IMR-90 (cell line): Measurements from ENCODE around the gene KCNJ6. TPM values are rescaled to one million over a fixed set of nuclear protein-coding genes. Genes with fewer than 3 reads are reported as not detected.

Experiments
- ATAC-seq: fragments of 200-7000 bp; cut with Tn5 transposase; 2 replicates; pipeline ENCODE4 v1.9.1; 2020; ENCODE audit warnings: low read depth, mild to moderate bottlenecking, moderate library complexity
- BruUV-seq: library from RNA; stranded (reverse); fragments of 400-500 nt; replicated peaks from 2 replicates; lab custom pipeline; 2021; lab: Mats Ljungman, UMichigan
- CTCF ChIA-PET: fragments of 300-600 bp; formaldehyde crosslinking; extraction: SDS; loops from one replicate; lab custom pipeline; 2021; ENCODE audit warnings: antibody characterized with exemption; lab: Yijun Ruan, JAX
- POLR2A ChIA-PET: fragments of 300-600 bp; sonication (Branson Sonifier 250); formaldehyde crosslinking; loops from one replicate; lab custom pipeline; 2022; ENCODE audit warnings: antibody characterized with exemption; ENCODE audit not compliant: unreplicated experiment; lab: Charles Lee
- DNase-seq: peaks from one replicate; pipeline ENCODE4 v3.0.0; 2013
- H2AFZ ChIP-seq: replicated peaks from 2 replicates; pipeline ENCODE3; 2013; ENCODE audit warnings: low read length, mild to moderate bottlenecking; ENCODE audit not compliant: poor library complexity
- H2AK5ac ChIP-seq: 2 replicates; pipeline ENCODE4 v1.6.1; 2013; ENCODE audit warnings: low read depth, low read length, inconsistent platforms
- H2AK9ac ChIP-seq: replicated peaks from 2 replicates; pipeline ENCODE3; 2013; ENCODE audit warnings: mild to moderate bottlenecking, low read depth, low read length, moderate library complexity; ENCODE audit not compliant: poor library complexity
- H2BK120ac ChIP-seq: 2 replicates; pipeline ENCODE4 v1.6.1; 2013; ENCODE audit warnings: low read depth, low read length, inconsistent platforms
- H2BK15ac ChIP-seq: 3 replicates; pipeline ENCODE4 v1.6.1; 2013; ENCODE audit warnings: low read depth, low read length, inconsistent platforms
- H2BK20ac ChIP-seq: 2 replicates; pipeline ENCODE4 v1.6.1; 2013; ENCODE audit warnings: low read depth, mild to moderate bottlenecking, inconsistent platforms, low read length, moderate library complexity
- H2BK5ac ChIP-seq: 2 replicates; pipeline ENCODE4 v1.6.1; 2013; ENCODE audit warnings: mild to moderate bottlenecking, low read depth, low read length, inconsistent platforms; ENCODE audit not compliant: poor library complexity, severe bottlenecking
- H3K14ac ChIP-seq: replicated peaks from 2 replicates; pipeline ENCODE4 v1.6.1; 2013; ENCODE audit warnings: low read depth, low read length, inconsistent platforms
- H3K18ac ChIP-seq: 2 replicates; pipeline ENCODE4 v1.6.1; 2013; ENCODE audit warnings: low read depth, low read length, control low read depth
- H3K23ac ChIP-seq: 2 replicates; pipeline ENCODE4 v1.6.1; 2013; ENCODE audit warnings: low read depth, low read length, inconsistent platforms
- H3K27ac ChIP-seq: 2 replicates; pipeline ENCODE4 v1.5.1; 2013; ENCODE audit warnings: mild to moderate bottlenecking, control low read depth, low read length; ENCODE audit not compliant: insufficient read depth
- H3K27me3 ChIP-seq: 2 replicates; pipeline ENCODE4 v1.6.1; 2013; ENCODE audit warnings: low read length; ENCODE audit not compliant: control insufficient read depth, insufficient read depth
- H3K36me3 ChIP-seq: 2 replicates; pipeline ENCODE4 v1.6.1; 2013; ENCODE audit warnings: low read length, mixed read lengths; ENCODE audit not compliant: control insufficient read depth, insufficient read depth
- H3K4ac ChIP-seq: 2 replicates; pipeline ENCODE4 v1.6.1; 2013; ENCODE audit warnings: low read depth, low read length, inconsistent platforms
- H3K4me1 ChIP-seq: 2 replicates; pipeline ENCODE4 v1.6.1; 2013; ENCODE audit warnings: low read length, mixed read lengths; ENCODE audit not compliant: control insufficient read depth, insufficient read depth
- H3K4me2 ChIP-seq: 2 replicates; pipeline ENCODE4 v1.6.1; 2013; ENCODE audit warnings: low read depth, mild to moderate bottlenecking, control low read depth, low read length, moderate library complexity
- H3K4me3 ChIP-seq: 2 replicates; pipeline ENCODE4 v1.5.1; 2013; ENCODE audit warnings: low read depth, mild to moderate bottlenecking, control low read depth, low read length, moderate library complexity; ENCODE audit not compliant: insufficient read depth
- H3K56ac ChIP-seq: 2 replicates; pipeline ENCODE4 v1.6.1; 2013; ENCODE audit warnings: low read length, inconsistent platforms; ENCODE audit not compliant: insufficient read depth; ENCODE audit errors: extremely low read depth
- H3K79me1 ChIP-seq, 2 experiments: 2 replicates each; pipeline ENCODE4 v1.6.1; 2013; ENCODE audit warnings: low read length in 2 of 2, inconsistent platforms in 1 of 2, low read depth in 1 of 2
- H3K9ac ChIP-seq: 2 replicates; pipeline ENCODE4 v1.6.1; 2013; ENCODE audit warnings: low read depth, low read length, control low read depth
- H3K9me1 ChIP-seq: 2 replicates; pipeline ENCODE4 v1.6.1; 2013; ENCODE audit warnings: low read length, inconsistent platforms; ENCODE audit not compliant: insufficient read depth
- H3K9me3 ChIP-seq: 2 replicates; pipeline ENCODE4 v1.6.1; 2013; ENCODE audit warnings: low read length; ENCODE audit not compliant: control insufficient read depth, insufficient read depth
- H4K20me1 ChIP-seq: 2 replicates; pipeline ENCODE4 v1.6.1; 2013; ENCODE audit warnings: low read length, inconsistent platforms; ENCODE audit not compliant: insufficient read depth
- H4K5ac ChIP-seq: 2 replicates; pipeline ENCODE4 v1.6.1; 2013; ENCODE audit warnings: mild to moderate bottlenecking, low read depth, low read length, control low read depth
- H4K8ac ChIP-seq, 2 experiments: 2 replicates each; pipeline ENCODE4 v1.6.1; 2013; ENCODE audit warnings: low read depth in 2 of 2, low read length in 2 of 2, control low read depth in 1 of 2, inconsistent platforms in 1 of 2
- H4K91ac ChIP-seq: 2 replicates; pipeline ENCODE4 v1.6.1; 2013; ENCODE audit warnings: low read depth, low read length, inconsistent platforms; ENCODE audit not compliant: insufficient read depth
- CEBPB ChIP-seq: IDR thresholded peaks from 2 replicates; pipeline ENCODE4 v1.6.1; 2012; ENCODE audit warnings: low read depth, low read length, improper control_type of control experiment
- FOS ChIP-seq: fragments of 150-350 bp; IDR thresholded peaks from 2 replicates; pipeline ENCODE4 v1.6.1; 2016; ENCODE audit warnings: low read depth, low read length
- MAZ ChIP-seq: IDR thresholded peaks from 2 replicates; pipeline ENCODE4 v1.6.1; 2012; ENCODE audit warnings: low read depth, mild to moderate bottlenecking, low read length, improper control_type of control experiment, moderate library complexity, borderline replicate concordance
- NFE2L2 ChIP-seq: fragments of 150-350 bp; IDR thresholded peaks from 2 replicates; pipeline ENCODE4 v1.6.1; 2016; ENCODE audit warnings: low read depth, mild to moderate bottlenecking, low read length
- RAD21 ChIP-seq: IDR thresholded peaks from 2 replicates; pipeline ENCODE4 v1.6.1; 2012; ENCODE audit warnings: low read length, improper control_type of control experiment
- RCOR1 ChIP-seq: IDR thresholded peaks from 2 replicates; pipeline ENCODE4 v1.6.1; 2012; ENCODE audit warnings: mild to moderate bottlenecking, low read length, improper control_type of control experiment; ENCODE audit not compliant: insufficient replicate concordance
- USF2 ChIP-seq: fragments of 150-350 bp; IDR thresholded peaks from 2 replicates; pipeline ENCODE4 v1.6.1; 2017; ENCODE audit warnings: mild to moderate bottlenecking, antibody characterized with exemption, low read length, low read depth
- whole genome bisulfite sequencing, 2 experiments: methylation state at CpG; one replicate each; pipeline versions ENCODE4 v1.1.5 to v1.1.7; 2013; ENCODE audit warnings: missing lambda C conversion rate in 2 of 2; ENCODE audit not compliant: insufficient read length in 1 of 2; ENCODE audit errors: extremely low coverage in 2 of 2; 5-methylcytosine and 5-hydroxymethylcytosine counted together
- dilution Hi-C: fragments of 300-500 bp; cut with HindIII; formaldehyde crosslinking; loops from one replicate; pipeline ENCODE4 v1.14.3; 2018; ENCODE audit warnings: low sequenced_read_pairs; ENCODE audit not compliant: unreplicated experiment
- in situ Hi-C: fragments of 300-500 bp; cut with MboI; formaldehyde crosslinking; loops from 3 replicates; pipeline ENCODE4 v1.14.3; 2019; ENCODE audit warnings: low sequenced_read_pairs, inconsistent platforms, mixed read lengths
- intact Hi-C: fragments of 100-400 bp; cut with micrococcal nuclease; formaldehyde crosslinking; loops from 2 replicates; pipeline ENCODE4 v1.10.0; 2022
- polyA plus RNA-seq, 3 experiments: library from polyadenylated mRNA; depleted of rRNA; stranded (reverse); fragments of >200 nt; gene quantifications; 2 replicates each; pipeline ENCODE4 v1.2.3, GENCODE V29; 2012; ENCODE audit warnings: low replicate concordance in 1 of 3
- total RNA-seq: library from RNA; depleted of rRNA; stranded (reverse); fragments of >200 nt; gene quantifications from 2 replicates; pipeline ENCODE4 v1.2.3, GENCODE V29; 2012
- TF ChIP-seq, protein P1 (sequence below): fragments of 150-350 bp; IDR thresholded peaks from 2 replicates; pipeline ENCODE4 v1.6.1; 2016; ENCODE audit warnings: low read depth, mild to moderate bottlenecking, low read length, moderate library complexity, borderline replicate concordance

KCNJ6 gene
- total and polyA plus RNA-seq, 2 of the 4 experiments (the other 2 are of a cell fraction): under 0.01 to 0.02 TPM

- dilution Hi-C loops (no loop called here), in situ Hi-C loops (no loop called here), intact Hi-C loops (no loop called here)
- Histone ChIP-seq H3K9ac (no peak overlapping the region), H2BK15ac (no peak overlapping the region), H4K5ac (no peak overlapping the region), H2BK20ac (no peak overlapping the region), H3K79me1 (no peaks in the 10 kb centered on the region), H3K27ac (no peak overlapping the region), H4K8ac (no peak overlapping the region), H3K36me3 (no peaks in the 10 kb centered on the region), H2AK5ac (no peak overlapping the region), H3K4ac (no peak overlapping the region), H3K4me3 (no peak overlapping the region), H3K18ac (no peak overlapping the region), H2BK120ac (no peak overlapping the region), H3K4me1 (no peaks in the 10 kb centered on the region), H2AK9ac (no peak overlapping the region), H3K14ac (no peak overlapping the region), H3K56ac (no peak overlapping the region), H3K27me3 (peaks cover 41% of the 10 kb centered on the region), H2BK5ac (no peak overlapping the region), H3K9me3 (no peaks in the 10 kb centered on the region), H4K20me1 (no peaks in the 10 kb centered on the region), H3K9me1 (no peaks in the 10 kb centered on the region), H3K4me2 (no peak overlapping the region), H3K23ac (no peak overlapping the region), H2AFZ (no peak overlapping the region), H4K91ac (no peak overlapping the region)
- 40% methylated on average over 1 of the region's 15 CpGs; no CpG with 5 or more reads in 1 of the 2 experiments for WGBS, 2 experiments
- POLR2A ChIA-PET: no interaction called here
- ATAC-seq (no peak), DNase-seq (no peak)
- TF ChIP-seq NFE2L2 (no peak), MAZ (no peak), RAD21 (no peak), CEBPB (no peak), USF2 (no peak), RCOR1 (no peak), FOS (no peak)
- TF ChIP-seq, protein P1, sequence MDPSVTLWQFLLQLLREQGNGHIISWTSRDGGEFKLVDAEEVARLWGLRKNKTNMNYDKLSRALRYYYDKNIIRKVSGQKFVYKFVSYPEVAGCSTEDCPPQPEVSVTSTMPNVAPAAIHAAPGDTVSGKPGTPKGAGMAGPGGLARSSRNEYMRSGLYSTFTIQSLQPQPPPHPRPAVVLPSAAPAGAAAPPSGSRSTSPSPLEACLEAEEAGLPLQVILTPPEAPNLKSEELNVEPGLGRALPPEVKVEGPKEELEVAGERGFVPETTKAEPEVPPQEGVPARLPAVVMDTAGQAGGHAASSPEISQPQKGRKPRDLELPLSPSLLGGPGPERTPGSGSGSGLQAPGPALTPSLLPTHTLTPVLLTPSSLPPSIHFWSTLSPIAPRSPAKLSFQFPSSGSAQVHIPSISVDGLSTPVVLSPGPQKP: no peak
- BruUV-seq: no TSS peak
- CTCF ChIA-PET: no interaction called here
Observed at GRCh38 chr21:37594472-37594951, 321.7 kb downstream of the KCNJ6 start.
